K562 (cell line): ENCODE data around the gene TMEM184A. TPM values are rescaled to one million over a fixed set of nuclear protein-coding genes. Genes with fewer than 3 reads are reported as not detected.

ENCODE experiments used
- CAMTA2 ChIP-seq: fragments of 250-450 bp; sonication (Bioruptor Pico); conservative IDR thresholded peaks from 2 replicates; pipeline ENCODE4 v1.5.1; 2022
- CREB1 ChIP-seq, 2 experiments: sonication (generic) in 1 of 2; formaldehyde crosslinking in 1 of 2; IDR thresholded peaks; 2 replicates each; pipeline versions ENCODE4 v1.6.1 to v1.8.0; 2012 to 2022; ENCODE audit warnings: inconsistent platforms in 1 of 2, mild to moderate bottlenecking in 1 of 2, missing genetic modification reagents in 1 of 2, moderate library complexity in 1 of 2
- DDX20 ChIP-seq: fragments of 450-650 bp; IDR thresholded peaks from 2 replicates; pipeline ENCODE4 v1.6.1; 2016; ENCODE audit warnings: missing genetic modification characterization, low read depth, mild to moderate bottlenecking, missing compliant biosample characterization, moderate library complexity
- FIP1L1 ChIP-seq: fragments of 200-400 bp; formaldehyde crosslinking; IDR thresholded peaks from 2 replicates; pipeline ENCODE4 v1.6.1; 2018; ENCODE audit warnings: mild to moderate bottlenecking, low read depth, low read length; ENCODE audit not compliant: poor library complexity, severe bottlenecking
- FOXJ2 ChIP-seq: fragments of 200-800 bp; sonication (Bioruptor generic); IDR thresholded peaks from 2 replicates; pipeline ENCODE4 v1.6.1; 2016; ENCODE audit warnings: missing genetic modification characterization, missing compliant biosample characterization
- HMGN3 ChIP-seq: IDR thresholded peaks from 2 replicates; pipeline ENCODE4 v1.6.1; 2011; ENCODE audit warnings: borderline replicate concordance, low read depth, mild to moderate bottlenecking, mixed read lengths, low read length; ENCODE audit not compliant: insufficient read length; ENCODE audit errors: extremely low read depth
- HNRNPK ChIP-seq: fragments of 200-400 bp; formaldehyde crosslinking; IDR thresholded peaks from one replicate; pipeline ENCODE4 v1.6.1; 2018; ENCODE audit warnings: mild to moderate bottlenecking, low read depth, low read length; ENCODE audit not compliant: poor library complexity, severe bottlenecking
- JUN ChIP-seq, 2 experiments: sonication (generic) in 1 of 2; formaldehyde crosslinking in 1 of 2; IDR thresholded peaks; 2 replicates each; pipeline versions ENCODE4 v1.6.1 to v1.8.0; 2012 to 2022; ENCODE audit warnings: borderline replicate concordance in 2 of 2, mild to moderate bottlenecking in 2 of 2, improper control_type of control experiment in 1 of 2, low read depth in 1 of 2, low read length in 1 of 2, missing genetic modification reagents in 1 of 2
- RBM25 ChIP-seq: fragments of 200-400 bp; formaldehyde crosslinking; IDR thresholded peaks from 2 replicates; pipeline ENCODE4 v1.6.1; 2018; ENCODE audit warnings: low read length, low read depth, moderate library complexity; ENCODE audit not compliant: severe bottlenecking
- SETDB1 ChIP-seq: IDR thresholded peaks from one replicate; pipeline ENCODE4 v1.6.1; 2012; ENCODE audit warnings: low read length, control low read depth, inconsistent platforms
- SP1 ChIP-seq: sonication (generic); formaldehyde crosslinking; IDR thresholded peaks from 2 replicates; pipeline ENCODE4 v1.8.1; 2022; ENCODE audit warnings: mild to moderate bottlenecking, missing genetic modification reagents
- TAF7 ChIP-seq: fragments of 450-650 bp; IDR thresholded peaks from 2 replicates; pipeline ENCODE4 v1.6.1; 2016; ENCODE audit warnings: missing genetic modification characterization, missing compliant biosample characterization
- ZNF212 ChIP-seq: fragments of 450-650 bp; formaldehyde crosslinking; IDR thresholded peaks from 2 replicates; pipeline ENCODE4 v1.4.0; 2020; ENCODE audit warnings: mild to moderate bottlenecking
- polyA plus RNA-seq, 8 experiments: library from polyadenylated mRNA; depleted of rRNA in 4 of 8; stranded (reverse) in 5 of 8; unstranded in 3 of 8; fragments of >200 nt; fragmentation: Nextera tagmentation in 2 of 8; fragmentation: Illumina TruSeq in 1 of 8; extraction: Ambion mirVana in 2 of 8; extraction: Trizol in 1 of 8; gene quantifications; 2 replicates each; pipeline versions ENCODE4 v1.2.1 to v1.2.3, GENCODE V29; 2011 to 2014; ENCODE audit warnings: inconsistent platforms in 1 of 8, missing spikeins in 1 of 8
- total RNA-seq, 7 experiments: library from RNA; depleted of rRNA in 6 of 7; stranded (reverse); fragments of >200 nt in 6 of 7; fragmentation: Illumina TruSeq in 2 of 7; extraction: Trizol in 2 of 7; gene quantifications; 2 replicates each; pipeline versions ENCODE4 v1.2.1 to v1.2.3, GENCODE V29; 2011 to 2021; ENCODE audit warnings: low replicate concordance in 1 of 7
- TF ChIP-seq, protein P1 (sequence below), 2 experiments: fragments of 450-650 bp; formaldehyde crosslinking in 1 of 2; IDR thresholded peaks; 2 replicates each; pipeline versions ENCODE4 v1.4.0 to v1.6.1; 2014 to 2020; ENCODE audit warnings: mild to moderate bottlenecking in 2 of 2, borderline replicate concordance in 1 of 2, low read depth in 1 of 2
- TF ChIP-seq, protein P2 (sequence below): fragments of 250-450 bp; sonication (Bioruptor Pico); IDR thresholded peaks from 2 replicates; pipeline ENCODE4 v1.8.0; 2022; ENCODE audit warnings: moderate library complexity, mild to moderate bottlenecking, inconsistent platforms

Gene TMEM184A
- total and polyA plus RNA-seq, 9 of the 15 experiments (the other 6 are each of a cell fraction or from before 2014, with no cell fraction given) = 0.10 to 0.18 (median 0.11) TPM; not detected in 6

DNA sequence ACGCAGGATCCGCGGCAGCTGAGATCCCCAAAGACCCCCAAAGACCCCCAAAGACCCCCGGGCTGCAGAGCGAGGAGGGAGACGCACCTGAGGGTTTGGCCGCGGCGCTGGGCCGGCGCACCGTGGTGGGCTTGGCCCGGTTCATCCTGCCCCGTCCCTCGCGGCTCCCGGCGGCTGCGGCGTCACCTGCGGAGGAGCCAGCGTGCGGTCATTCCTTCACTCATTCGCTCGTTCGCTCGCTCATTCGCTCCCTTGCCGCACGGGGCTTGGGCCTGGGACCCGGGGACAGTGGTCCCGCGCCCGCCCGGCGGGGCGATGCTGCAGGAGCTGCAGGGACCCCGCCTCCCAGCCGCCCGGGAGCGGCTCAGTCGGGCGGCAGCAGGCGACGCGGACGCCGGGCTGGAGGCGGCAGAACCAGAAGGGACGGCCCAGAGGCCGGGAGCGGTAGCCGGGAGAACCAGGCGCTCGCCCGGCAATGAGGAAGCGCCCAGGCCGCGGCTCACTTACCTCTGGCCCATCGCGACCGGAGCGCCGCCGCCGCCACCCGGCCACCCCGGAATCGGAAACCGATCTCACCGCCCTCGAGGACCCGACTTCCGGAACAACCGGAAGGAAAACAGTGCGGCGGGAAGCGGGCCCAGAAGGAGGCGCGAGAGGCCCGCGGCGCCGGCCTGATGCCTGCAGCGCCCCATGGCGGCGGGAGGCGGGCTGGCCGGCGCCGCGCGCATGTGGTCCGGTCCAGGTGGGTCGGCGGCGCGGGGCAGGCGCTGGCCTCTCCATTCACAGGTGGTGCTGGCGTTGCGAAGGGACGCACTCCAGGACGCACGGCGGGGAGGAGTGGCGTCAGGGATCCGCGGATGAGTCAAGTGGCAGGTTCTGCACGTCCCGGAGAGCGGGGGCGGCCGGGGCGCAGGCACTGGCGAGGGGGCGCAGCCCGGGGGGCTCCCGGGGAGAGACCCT is 51.9 kb downstream of the TMEM184A start, which contains the start of gene INTS1 (continued):
- peak; percentile 24; the same call in 1 of the 2 replicates for TF ChIP-seq CREB1 (IDR thresholded peaks at IDR 0.05)
- no peak for TF ChIP-seq CREB1 (CRISPR knock-in tag; IDR thresholded peaks at IDR 0.05)
- peak; percentile 35 for TF ChIP-seq RBM25
- peak; percentile 85 for TF ChIP-seq FIP1L1
- TF ChIP-seq, protein P1, sequence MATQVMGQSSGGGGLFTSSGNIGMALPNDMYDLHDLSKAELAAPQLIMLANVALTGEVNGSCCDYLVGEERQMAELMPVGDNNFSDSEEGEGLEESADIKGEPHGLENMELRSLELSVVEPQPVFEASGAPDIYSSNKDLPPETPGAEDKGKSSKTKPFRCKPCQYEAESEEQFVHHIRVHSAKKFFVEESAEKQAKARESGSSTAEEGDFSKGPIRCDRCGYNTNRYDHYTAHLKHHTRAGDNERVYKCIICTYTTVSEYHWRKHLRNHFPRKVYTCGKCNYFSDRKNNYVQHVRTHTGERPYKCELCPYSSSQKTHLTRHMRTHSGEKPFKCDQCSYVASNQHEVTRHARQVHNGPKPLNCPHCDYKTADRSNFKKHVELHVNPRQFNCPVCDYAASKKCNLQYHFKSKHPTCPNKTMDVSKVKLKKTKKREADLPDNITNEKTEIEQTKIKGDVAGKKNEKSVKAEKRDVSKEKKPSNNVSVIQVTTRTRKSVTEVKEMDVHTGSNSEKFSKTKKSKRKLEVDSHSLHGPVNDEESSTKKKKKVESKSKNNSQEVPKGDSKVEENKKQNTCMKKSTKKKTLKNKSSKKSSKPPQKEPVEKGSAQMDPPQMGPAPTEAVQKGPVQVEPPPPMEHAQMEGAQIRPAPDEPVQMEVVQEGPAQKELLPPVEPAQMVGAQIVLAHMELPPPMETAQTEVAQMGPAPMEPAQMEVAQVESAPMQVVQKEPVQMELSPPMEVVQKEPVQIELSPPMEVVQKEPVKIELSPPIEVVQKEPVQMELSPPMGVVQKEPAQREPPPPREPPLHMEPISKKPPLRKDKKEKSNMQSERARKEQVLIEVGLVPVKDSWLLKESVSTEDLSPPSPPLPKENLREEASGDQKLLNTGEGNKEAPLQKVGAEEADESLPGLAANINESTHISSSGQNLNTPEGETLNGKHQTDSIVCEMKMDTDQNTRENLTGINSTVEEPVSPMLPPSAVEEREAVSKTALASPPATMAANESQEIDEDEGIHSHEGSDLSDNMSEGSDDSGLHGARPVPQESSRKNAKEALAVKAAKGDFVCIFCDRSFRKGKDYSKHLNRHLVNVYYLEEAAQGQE (IDR thresholded peaks at IDR 0.05; ENCODE audit: borderline replicate concordance) = peak; percentile 57
- TF ChIP-seq, protein P1 (CRISPR knock-in tag; IDR thresholded peaks at IDR 0.05; ENCODE audit: low read depth) = no peak
- TF ChIP-seq TAF7 (tag) = no peak
- TF ChIP-seq SP1 = 0 out of 2 replicates have a peak, but pooled peaks have one; percentile 16
- no peak for TF ChIP-seq CAMTA2
- TF ChIP-seq JUN (IDR thresholded peaks at IDR 0.05; ENCODE audit: borderline replicate concordance, low read depth, low read length) = peak; percentile 47; the same call in 1 of the 2 replicates
- no peak for TF ChIP-seq JUN (CRISPR knock-in tag; IDR thresholded peaks at IDR 0.05; ENCODE audit: borderline replicate concordance)
- peak; percentile 99 for TF ChIP-seq FOXJ2
- TF ChIP-seq, protein P2, sequence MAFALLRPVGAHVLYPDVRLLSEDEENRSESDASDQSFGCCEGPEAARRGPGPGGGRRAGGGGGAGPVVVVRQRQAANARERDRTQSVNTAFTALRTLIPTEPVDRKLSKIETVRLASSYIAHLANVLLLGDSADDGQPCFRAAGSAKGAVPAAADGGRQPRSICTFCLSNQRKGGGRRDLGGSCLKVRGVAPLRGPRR (CRISPR knock-in tag) = no peak
- TF ChIP-seq HMGN3 = peak; percentile 41
- TF ChIP-seq HNRNPK = no peak
- no peak for TF ChIP-seq SETDB1
- no peak for TF ChIP-seq DDX20 (tag)
- no peak for TF ChIP-seq ZNF212 (CRISPR knock-in tag)
